NOMO-1 treated with DMSO at 0.1 percent for 48 hours (cell line): Measurements from ENCODE around the gene MAST3.

Experiments used
- DNase-seq: peaks from one replicate; lab custom pipeline; 2025; ENCODE audit not compliant: unreplicated experiment; lab: John Stamatoyannopoulos, UW

MAST3 gene

DNA sequence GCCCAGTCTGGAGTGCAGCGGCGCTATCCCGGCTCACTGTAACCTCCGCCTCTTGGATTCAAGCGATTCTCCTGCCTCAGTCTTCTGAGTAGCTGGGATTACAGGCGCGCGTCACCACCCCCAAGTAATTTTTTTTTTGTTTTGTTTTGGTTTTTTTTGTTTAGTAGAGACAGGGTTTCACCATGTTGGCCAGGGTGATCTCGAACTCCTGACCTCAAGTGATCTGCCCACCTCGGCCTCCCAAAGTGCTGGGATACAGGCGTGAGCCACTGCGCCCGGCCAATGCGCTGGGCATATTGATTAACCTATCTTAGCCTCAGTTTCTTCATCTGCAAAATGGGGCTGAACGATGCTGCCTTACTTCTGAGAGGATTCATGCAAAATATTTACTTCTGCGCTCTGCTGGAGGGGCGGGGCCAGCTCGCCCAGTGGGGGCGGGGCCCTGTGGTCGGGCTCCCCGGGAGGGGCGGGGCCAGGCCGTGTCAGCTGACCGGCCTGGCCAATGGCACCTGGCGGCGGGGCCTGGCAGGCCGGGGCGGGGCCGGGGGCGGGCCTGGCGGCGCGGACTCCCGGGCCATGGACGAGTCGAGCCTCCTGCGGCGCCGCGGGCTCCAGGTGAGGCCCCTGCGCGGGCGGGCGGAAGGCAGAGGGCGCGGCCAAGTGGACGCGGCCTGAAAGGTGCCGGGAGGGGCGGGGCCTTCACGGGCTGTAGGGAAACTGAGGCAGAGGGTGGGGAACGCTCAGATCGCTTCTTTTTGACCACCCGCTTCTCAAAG lies at the start of gene MAST3:
Gene MAST3 (plus strand): TSS at position 562 of the 776 bp plus-strand sequence. CDS start 15 bp downstream, at position 577.
- DNase-seq = peak; percentile 74

DNA sequence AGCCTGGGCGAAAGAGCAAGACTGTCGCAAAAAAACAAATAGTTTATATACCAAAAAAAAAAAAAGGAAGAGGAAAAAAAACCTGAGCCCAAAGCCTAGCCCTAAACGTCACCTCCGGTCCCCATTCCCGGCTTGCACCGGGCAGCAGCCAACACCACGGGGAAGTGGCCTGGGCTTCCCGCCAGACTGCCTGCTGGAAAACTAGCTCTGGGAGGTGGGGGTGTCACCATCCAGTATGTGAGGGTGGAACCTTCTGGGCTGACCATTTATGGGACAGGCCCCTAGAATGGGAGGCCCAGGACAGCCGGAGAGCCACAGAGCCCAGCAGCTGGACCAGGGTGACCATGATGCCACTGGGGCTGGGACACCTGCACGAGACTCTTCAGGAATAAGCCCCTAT lies 48.2 kb upstream of the MAST3 start:
- no peak for DNase-seq

DNA sequence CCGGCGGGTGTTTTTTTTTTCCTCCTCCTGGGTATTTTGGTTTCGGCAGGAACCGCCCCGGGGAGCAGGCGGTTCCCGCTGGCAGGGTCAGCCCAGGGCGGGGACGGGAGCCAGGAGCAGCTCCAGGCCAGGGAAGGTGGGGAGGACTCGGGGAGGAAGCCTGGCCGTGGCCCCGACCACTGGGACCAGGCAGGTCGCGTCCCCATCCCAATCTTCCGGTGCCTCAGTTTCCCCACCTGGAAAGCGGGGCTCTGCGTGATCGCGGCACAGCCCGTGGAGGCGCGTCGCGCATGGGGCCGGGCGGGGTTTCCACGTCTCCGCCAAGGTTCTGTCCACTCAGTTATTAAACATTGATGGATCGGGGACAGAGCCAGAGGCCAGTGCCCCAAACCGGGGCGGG lies 45.7 kb upstream of the MAST3 start:
- DNase-seq = no peak

DNA sequence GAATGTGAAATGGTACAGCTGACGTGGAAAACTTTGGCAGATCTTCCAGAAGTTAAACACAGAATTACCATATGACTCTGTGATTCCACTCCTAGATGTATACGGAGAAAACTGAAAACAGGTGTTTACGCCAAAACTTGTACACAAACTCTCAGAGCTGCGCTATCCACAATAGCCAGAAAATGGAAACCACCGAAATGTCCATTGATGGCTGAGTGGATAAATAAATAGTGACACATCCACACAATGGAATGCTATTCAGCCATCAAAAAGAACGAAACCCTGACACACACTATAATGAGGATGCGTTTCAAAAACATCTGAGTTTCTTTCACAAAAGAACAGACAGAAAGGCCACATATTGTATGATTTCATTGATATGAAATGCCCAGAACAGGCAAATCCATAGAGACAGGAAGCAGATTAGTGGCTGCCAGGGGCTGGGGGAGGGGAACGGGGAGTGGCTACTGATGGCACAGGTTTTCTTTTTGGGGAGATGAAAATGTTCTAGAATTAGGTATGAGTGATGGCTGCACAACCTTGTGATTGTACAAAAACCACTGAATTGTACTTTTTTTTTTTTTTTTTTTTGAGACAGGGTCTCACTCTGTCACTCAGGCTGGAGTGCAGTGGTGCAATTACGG lies 43.9 kb upstream of the MAST3 start:
- no peak for DNase-seq

DNA sequence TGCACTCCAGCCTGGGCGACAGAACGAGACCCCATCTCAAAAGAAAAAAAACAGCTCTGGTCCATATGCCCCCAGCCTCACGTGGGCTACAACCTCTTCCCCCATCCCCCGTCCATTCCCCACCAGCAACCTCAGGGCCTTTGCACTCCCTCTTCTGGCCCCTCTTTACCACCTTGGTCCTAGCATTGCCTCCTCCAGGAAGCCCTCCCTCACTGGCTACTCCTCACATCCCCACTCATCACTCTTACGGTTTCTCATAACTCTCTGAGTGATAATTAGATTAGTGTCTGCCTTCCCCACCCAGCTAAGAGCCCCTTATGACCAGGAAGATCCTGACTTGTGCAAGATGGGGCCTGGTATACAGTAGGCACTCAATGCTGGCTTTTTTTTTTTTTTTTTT lies 41.6 kb upstream of the MAST3 start:
- DNase-seq = no peak

DNA sequence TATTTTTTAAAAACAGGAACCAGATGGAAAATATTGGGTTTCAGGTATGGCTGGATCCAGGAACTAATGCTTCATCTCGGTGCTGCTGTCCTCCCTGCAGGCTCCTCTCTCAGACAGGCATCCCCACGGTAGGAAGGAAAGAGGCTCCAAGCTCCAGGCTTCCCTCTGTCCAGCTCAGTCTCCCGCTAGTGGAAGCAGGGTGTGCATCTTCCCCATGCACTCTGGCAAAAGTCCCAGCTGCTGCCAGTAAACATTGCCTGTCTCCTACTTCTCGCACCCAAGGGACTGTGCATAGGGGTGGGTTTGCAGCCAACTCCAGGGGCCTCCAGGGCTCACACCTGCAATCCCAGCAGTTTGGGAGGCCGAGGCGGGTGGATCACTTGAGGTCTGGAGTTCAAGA lies 40.0 kb upstream of the MAST3 start:
- DNase-seq = no peak

DNA sequence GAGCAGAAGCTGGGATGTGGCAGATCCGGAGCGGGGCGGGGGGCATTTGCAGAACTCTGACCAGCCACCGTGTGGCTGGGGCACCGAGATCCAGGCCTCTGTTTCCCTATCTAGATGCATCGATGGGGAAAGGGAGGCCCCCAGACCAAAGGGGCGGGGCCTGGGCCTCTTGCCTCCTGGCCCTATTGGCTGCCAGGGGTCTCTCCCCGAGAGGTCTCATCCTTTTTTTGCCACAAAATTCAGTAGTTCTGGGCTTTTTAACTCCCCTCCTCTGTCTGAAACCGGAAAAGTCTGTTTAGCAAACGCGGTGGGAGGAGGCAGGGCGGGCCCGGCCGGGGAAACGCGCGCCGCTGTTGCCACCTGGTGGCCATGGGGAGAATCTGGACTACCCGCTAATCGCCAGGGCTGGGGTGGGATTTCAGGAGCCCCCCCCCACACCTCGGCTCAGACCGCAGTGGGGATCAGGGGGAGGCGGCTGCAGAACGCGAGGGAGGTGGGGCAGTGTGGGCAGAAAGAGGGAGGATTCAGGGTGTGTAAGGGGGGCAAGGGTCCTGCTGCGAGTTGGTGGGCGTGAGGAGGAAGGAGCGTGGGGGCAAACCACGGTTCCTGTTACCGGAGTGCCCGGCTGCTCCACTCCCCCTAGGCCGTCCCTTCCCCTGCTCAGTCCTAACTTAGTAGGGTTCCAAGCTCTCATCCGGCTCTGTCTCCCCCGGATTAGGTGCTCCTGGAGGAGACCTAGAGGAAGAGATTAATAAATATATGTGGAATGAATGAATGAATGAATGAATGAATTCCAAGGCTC lies 39.2 kb upstream of the MAST3 start:
- DNase-seq = peak; percentile 79

DNA sequence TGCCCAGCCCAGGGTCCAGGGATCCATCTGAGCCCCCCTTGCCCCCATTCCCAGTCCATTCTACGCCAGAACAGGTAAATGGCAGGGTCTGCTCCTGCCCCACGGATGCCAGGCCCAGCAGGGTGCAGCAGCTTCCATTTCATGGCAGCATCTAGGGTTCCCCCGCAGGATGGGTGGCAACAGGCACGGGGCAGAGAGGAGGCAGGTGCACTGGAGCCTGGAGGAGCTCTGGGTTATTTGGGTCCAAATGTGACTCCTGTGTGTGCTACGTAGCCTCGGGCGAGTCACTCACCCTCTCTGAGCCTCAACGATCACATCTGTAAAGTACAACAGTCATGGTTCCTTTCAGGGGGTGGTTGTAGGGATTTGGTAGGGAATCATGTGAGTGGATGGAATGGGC lies 38.3 kb upstream of the MAST3 start:
- no peak for DNase-seq

DNA sequence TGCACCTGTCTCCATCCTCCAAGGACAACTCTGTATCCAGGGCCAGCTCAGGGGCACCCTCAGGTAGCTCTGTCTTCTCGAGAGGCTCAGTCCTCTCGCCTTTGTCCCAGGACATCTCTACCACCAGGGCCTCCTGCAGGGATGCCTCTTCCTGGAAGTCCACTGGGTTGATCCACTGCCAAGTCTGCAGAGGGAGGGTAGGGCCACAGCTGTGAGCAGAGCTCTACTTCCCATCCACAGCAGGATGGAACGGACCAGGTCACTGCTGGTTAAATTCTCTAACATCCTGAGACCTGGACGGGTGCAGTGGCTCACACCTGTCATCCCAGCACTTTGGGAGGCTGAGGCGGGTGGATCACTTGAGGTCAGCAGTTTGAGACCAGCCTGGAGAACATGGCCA lies 37.7 kb upstream of the MAST3 start:
- no peak for DNase-seq

DNA sequence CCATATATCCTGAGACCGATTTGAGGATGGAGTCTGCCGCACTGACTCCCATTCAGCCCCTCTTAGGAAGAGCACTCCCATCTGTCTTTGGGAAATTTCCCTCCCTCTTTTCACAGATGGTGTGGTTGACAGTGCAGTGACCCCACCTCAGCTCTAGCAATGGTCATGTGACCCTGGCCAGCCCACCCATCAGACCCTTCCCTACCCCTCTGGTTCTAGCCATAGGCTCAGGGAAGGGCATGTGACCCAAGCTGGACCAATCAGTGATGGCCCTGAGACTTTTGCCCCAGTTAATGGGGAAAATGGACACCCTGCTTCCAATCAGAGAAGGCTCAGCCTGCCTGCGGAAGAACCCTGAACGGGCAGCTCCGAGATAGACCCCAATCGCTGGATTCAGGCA lies 37.1 kb upstream of the MAST3 start:
- no peak for DNase-seq

DNA sequence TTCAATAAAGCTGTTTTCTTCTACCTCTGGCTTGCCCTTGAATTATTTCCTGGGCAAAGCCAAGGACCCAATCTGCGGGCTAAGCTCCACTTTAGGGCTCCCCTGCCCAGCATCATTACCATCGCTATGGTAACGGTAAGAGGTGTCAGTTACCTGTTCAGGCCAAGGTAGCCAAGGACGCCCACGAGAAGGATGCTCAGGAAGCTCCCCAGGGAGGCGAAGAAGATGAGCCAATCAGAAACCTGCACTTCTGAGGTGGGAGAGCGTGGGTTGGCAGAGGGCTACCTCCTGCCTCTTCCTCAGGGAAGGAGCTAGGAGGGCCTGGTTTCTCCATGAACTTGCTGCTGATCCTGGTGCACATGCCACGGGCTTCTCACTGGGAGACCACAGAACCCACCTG lies 35.5 kb upstream of the MAST3 start:
- no peak for DNase-seq

DNA sequence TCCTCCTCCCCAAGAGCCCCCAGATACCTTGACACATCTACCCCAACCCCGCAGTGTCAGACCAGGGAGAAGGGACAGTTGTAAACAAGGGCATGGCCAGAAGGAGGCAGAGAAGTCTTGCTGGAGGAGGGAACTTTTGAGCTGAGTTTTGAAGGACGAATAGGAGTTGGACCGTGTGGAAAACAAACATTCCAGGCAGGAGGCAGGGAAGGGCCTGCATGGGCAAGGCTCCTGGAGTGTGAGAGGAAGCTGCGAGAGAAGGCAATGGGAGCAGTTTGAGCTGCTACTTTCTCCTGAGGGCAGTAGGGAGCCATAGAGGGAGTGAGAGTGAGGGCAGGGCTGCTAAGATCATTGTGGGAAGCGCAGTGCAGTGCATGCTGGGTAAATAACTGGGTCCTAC lies 34.1 kb upstream of the MAST3 start:
- no peak for DNase-seq

DNA sequence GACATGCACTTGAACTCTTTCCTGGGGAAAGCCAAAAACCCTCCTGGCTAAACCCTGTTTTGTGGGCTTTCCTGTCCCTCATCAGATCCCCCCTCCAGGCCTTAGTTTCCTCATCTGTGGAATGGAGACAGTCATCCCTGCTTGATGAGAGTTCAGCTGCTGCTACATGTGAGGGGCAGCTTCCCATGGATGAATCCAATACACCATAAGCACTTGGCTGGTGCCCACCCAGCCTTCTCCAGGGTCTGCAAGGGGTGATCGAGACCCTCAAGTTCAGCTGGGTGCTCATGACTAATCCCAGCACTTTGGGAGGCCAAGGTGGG lies 32.4 kb upstream of the MAST3 start:
- DNase-seq = no peak

DNA sequence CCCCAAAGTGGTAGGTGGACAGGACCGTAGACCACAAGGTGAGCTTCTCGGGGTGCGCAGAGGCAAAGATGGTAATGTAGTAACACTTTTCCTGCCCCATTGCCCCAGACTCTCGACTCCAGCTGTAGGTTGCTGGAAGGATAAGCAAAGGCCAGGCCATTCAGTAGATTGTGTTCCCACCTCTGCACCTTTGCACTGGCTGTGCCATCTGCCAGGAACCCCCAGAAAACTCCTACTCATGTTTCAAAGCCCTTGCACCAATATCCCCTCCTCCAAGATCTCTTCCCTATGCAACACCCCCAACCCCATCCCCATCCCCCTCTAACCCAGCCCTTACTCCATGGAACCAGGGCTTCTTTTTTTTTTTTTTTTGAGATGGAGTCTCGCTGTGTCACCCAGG lies 29.2 kb upstream of the MAST3 start:
- DNase-seq = no peak

DNA sequence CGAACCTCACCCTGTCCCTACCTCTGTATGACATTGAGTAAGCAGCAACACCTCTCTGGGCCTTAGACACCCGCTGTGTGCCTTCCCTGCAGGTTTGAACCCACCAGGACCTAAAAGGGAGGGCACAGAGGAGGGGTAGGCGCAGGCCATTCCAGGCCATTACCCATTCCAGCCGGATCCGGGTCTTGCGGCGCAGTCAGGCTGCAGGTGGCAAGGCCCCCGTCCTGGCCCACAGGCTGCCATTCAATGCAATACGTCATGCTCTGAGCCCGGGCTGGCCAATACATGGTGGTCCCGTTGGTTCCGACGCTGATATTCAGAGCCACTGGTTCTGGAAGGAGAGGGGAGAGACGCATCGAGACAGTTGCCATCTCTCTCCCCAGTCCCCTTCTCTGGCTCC lies 28.2 kb upstream of the MAST3 start:
- DNase-seq = no peak

DNA sequence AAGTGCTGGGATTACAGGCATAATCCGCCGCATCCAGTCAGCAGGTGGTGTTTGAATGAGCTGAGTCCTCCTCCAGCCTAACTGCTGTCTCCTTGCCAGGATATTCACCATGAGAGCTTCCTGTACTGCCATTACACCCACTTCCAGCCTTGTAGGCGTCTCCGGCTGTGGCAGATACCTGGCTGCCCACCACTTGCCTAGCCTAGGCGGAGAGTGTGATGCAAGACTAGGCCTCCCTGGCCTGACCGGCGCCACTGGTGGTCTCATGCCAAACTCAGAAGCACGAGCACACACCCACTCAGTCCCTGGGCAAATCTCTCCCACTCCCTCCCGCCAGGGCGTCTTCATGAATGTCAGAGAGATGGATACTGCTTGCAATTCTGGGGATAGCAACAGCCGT lies 27.4 kb upstream of the MAST3 start:
- no peak for DNase-seq

DNA sequence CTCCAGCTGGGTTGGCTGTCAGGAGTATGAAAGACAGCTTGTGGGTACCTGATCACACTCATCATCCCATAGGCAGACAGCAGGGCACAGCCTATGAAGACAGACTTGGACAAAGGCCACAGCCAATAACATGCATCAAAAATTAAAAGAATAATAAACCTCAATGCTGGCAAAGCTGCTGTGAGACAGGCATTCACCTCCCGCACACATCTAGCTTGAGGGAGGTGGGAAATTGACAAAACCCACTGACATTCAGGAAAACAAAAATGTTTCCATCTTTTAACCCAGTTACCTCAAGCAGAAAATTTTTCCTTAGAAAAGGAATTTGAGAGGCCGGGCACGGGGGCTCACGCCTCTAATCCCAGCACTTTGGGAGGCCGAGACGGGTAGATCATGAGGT lies 25.2 kb upstream of the MAST3 start:
- no peak for DNase-seq

DNA sequence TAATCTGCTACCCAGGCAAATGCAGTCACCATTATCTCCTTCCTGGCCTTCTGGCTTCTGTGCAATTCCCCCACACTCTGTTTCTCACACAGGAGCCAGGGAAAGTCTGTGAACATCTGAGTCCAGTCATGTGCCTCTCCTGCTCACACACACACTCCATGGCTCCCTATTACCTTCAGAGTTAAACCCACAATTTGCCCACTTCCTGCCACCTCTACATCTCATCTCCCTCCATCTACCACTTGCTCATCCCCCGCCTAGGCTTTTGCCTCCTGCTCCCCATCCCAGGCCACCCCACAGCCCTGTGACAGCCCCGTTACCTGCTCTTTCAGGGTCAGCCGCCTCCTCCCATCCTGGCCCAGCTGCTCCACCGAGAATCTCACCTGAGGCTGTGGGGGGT lies 24.4 kb upstream of the MAST3 start:
- DNase-seq = no peak

DNA sequence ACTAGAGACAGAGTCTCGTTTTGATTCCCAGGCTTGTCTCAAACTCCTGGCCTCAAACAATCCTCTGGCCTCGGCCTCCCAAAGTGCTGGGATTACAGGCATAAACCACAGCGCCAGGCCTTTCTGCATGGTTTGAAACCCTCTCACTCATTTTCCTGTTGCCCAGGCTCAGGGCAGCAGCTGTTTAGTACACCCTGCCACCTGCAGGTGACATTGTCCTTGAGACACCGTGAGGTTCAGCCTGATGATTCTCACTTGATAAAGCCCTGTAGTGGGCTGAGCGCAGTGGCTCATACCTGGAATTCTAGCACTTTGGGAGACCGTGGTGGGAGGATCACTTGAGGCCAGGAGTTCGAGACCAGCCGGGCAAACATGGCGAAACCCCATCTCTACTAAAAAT lies 23.4 kb upstream of the MAST3 start:
- no peak for DNase-seq

DNA sequence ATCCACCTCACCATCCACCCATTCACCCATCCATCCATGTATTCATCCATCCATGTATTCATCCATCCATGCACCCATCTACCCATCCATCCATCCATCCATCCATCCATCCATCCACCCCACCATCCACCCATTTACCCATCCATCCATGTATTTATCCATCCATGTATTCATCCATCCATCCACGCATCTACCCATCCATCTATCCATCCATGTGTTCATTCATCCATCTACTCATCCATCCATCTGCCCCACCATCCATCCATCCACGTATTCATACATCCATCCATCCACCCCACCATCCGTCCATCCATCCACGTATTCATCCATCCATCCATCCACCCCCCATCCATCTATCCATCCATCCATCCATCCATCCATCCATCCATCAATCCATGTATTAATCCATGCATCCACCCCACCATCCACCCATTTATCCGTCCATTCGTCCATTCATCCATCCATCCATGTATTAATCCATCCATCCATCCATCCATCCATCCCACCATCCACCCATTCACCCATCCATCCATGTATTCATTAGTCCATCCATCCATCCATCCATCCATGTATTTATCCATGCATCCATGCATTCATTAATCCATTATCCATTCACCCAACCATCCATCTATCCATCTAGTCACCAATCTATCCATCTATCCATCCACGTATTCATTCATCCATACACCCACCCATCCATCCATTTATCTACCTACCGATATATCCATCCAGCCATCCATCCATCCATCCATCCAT lies 13.5 kb upstream of the MAST3 start:
- no peak for DNase-seq

DNA sequence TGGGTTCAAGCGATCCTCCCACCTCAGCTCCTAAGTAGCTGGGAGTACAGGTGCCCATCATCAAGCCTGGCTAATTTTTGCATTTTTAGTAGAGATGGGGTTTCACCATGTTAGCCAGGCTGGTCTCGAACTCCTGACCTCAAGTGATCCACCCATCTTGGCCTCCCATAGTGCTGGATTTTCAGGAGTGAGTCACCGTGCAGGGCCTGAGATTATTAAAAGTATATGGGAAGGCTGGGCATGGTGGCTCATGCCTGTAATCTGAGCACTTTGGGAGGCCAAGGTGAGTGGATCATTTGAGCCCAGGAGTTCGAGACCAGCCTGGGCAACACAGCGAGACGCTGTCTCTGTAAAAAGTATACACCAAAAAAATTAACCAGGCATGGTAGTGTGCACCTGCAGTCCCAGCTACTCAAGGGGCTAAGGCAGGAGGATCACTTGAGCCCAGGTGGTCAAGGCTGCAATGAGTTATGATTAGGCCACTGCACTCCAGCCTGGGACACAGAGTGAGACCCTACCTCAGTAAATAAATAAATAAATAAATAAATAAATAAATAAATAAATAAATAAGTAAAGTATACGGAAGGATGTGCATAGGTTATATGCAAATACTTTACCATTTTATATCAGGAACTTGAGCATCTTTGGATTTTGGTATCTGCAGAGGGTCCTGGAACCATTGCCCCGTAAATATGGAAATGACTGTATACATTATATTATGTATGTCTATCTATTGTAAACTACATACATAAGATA lies 11.7 kb upstream of the MAST3 start:
- DNase-seq = no peak
